Left ventricle myocardium inferior (tissue), 1 donor: ENCODE data around the gene YPEL5. TPM values are rescaled to one million over a fixed set of nuclear protein-coding genes. Genes with fewer than 3 reads are reported as not detected.
"Not testable (repeated sequence)": the region's sequence is repeated elsewhere in the genome, so short reads cannot be mapped to it uniquely, and the experiment has no call there.

Experiments
- DNase-seq: peaks from one replicate; pipeline ENCODE4 v3.0.0-alpha.2; 2020
- H3K27ac ChIP-seq: fragments of 200-600 bp; replicated peaks from 2 replicates; pipeline ENCODE4 v1.8.0; 2021
- H3K27me3 ChIP-seq: fragments of 200-600 bp; 2 replicates; pipeline ENCODE4 v1.8.0; 2021; ENCODE audit warnings: low read depth
- H3K36me3 ChIP-seq: fragments of 200-600 bp; 2 replicates; pipeline ENCODE4 v1.8.0; 2021
- H3K4me1 ChIP-seq: fragments of 200-600 bp; 2 replicates; pipeline ENCODE4 v1.8.0; 2021
- H3K4me3 ChIP-seq: fragments of 200-600 bp; 2 replicates; pipeline ENCODE4 v1.8.0; 2021; ENCODE audit warnings: mild to moderate bottlenecking, moderate library complexity
- H3K9me3 ChIP-seq: fragments of 200-600 bp; replicated peaks from 2 replicates; pipeline ENCODE4 v1.8.0; 2021
- intact Hi-C: fragments of 100-400 bp; cut with micrococcal nuclease; formaldehyde crosslinking; loops from one replicate; pipeline ENCODE4 v1.11.0; 2022
- total RNA-seq: library from RNA; stranded (reverse); fragmentation: NEBNext Ultra II Directional; extraction: Animal tissue kit (Norgen Biotek cat#: 25700); gene quantifications from one replicate; pipeline ENCODE4 v1.2.1, GENCODE V29; 2021
- TF ChIP-seq, protein P1 (sequence below): fragments of 200-600 bp; IDR thresholded peaks from 2 replicates; pipeline ENCODE4 v1.8.0; 2021; ENCODE audit warnings: antibody characterized with exemption, mild to moderate bottlenecking, borderline replicate concordance
- donor health status: DM: no; HTN: yes; CAD: no; lungs with severe emphysema.

Gene YPEL5
- total RNA-seq, 1 donor from 2014 or later = 63.6 TPM

DNA sequence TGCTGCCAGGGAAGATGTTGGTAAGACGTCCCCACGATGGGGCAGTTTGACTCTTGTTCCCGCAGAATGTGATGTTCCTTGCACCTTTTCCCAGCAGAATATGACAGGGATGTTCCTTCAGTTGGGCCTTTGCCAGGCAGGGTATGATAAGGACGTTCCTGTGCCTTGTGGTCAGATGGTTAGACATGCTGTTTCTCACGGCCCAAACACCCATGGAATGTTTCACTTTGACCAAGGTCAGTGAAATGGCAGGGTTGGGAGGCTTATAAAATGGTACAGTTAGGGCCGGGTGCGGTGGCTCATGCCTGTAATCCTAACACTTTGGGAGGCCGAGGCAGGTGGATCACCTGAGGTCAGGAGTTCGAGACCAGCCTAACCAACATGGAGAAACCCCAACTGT lies 40.3 kb upstream of the YPEL5 start:
- intact Hi-C loops = no loop called here
- DNase-seq = no peak
- Histone ChIP-seq H3K36me3 (no peaks in the 10 kb centered on the region), H3K4me1 (no peaks in the 10 kb centered on the region), H3K9me3 (no peaks in the 10 kb centered on the region), H3K27me3 (peaks cover 22% of the 10 kb centered on the region), H3K27ac (no peak overlapping the region), H3K4me3 (no peak overlapping the region)
- TF ChIP-seq, protein P1, sequence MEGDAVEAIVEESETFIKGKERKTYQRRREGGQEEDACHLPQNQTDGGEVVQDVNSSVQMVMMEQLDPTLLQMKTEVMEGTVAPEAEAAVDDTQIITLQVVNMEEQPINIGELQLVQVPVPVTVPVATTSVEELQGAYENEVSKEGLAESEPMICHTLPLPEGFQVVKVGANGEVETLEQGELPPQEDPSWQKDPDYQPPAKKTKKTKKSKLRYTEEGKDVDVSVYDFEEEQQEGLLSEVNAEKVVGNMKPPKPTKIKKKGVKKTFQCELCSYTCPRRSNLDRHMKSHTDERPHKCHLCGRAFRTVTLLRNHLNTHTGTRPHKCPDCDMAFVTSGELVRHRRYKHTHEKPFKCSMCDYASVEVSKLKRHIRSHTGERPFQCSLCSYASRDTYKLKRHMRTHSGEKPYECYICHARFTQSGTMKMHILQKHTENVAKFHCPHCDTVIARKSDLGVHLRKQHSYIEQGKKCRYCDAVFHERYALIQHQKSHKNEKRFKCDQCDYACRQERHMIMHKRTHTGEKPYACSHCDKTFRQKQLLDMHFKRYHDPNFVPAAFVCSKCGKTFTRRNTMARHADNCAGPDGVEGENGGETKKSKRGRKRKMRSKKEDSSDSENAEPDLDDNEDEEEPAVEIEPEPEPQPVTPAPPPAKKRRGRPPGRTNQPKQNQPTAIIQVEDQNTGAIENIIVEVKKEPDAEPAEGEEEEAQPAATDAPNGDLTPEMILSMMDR = no peak

DNA sequence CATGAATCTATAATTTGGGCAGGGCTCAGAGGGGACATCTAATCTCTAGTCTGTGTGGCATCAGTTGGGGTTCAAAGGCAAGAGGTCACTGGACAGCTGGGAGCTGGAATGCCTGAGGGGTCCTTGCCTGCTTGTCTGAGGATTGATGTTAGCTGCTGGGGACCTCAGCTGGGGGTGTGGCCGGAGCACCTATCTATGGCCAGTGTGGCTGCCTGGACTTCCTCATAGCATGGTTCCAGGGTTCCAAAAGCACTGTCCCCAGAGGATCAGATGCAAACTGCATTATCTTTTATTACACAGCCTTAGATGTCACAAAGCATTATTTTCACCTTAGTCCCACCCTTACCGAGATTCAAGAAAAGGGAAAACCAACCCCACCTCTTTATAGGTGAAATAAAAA lies 38.6 kb upstream of the YPEL5 start:
- intact Hi-C loops = no loop called here
- no peak for DNase-seq
- Histone ChIP-seq H3K36me3 (no peaks in the 10 kb centered on the region), H3K27ac (no peak overlapping the region), H3K4me3 (no peak overlapping the region), H3K9me3 (no peaks in the 10 kb centered on the region), H3K4me1 (no peaks in the 10 kb centered on the region), H3K27me3 (peaks cover 11% of the 10 kb centered on the region)
- TF ChIP-seq, protein P1 = no peak

DNA sequence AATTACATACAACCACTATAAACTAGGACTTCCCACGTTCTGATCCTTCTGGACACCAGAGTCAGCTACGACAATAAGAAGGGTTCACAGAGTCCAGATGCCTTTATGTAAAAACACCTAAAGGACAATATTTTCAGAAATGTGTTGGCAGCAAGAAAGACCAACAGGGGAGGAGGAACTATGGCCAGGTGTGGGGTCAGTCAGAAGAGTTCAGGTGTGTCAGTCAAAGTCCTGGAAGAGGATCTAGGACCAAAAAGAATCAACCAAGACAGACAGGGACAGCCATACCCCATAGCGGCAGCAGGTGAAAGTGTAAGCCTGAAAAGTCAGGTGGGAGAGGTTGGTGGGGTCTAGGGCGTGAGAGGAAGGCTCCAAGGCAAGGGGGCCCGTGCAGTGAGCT lies 38.0 kb upstream of the YPEL5 start:
- no peak for DNase-seq

DNA sequence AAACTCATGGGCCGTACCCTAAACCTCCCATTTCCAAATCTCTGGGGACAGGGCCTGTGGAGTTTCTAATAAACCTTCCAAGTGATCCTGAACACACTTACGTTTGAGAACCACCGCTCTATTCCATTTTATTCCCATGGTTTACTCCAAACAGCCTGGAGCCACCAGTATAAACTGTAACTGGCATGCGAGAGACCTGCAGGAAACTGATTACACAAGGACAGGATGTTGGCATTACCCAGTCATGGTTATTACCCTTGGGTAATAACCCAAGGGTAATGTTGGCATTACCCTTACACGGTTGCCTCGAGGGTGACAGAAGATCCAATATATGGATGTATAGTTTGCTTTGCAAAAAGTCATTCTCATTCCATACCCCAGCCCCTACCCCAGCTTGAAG lies 37.0 kb upstream of the YPEL5 start:
- TF ChIP-seq, protein P1 = no peak
- intact Hi-C loops = no loop called here
- Histone ChIP-seq H3K4me3 (no peak overlapping the region), H3K9me3 (no peaks in the 10 kb centered on the region), H3K27ac (no peak overlapping the region), H3K4me1 (no peaks in the 10 kb centered on the region), H3K27me3 (peaks cover 6% of the 10 kb centered on the region), H3K36me3 (no peaks in the 10 kb centered on the region)
- no peak for DNase-seq

More for the DNA sequence above, 38.0 kb upstream of the YPEL5 start:
- peaks cover 11% of the 10 kb centered on the region for H3K27me3 ChIP-seq
- no peaks in the 10 kb centered on the region for H3K9me3 ChIP-seq
- intact Hi-C loops = no loop called here
- no peak overlapping the region for H3K4me3 ChIP-seq
- H3K27ac ChIP-seq = no peak overlapping the region
- TF ChIP-seq, protein P1 = no peak
- H3K4me1 ChIP-seq = no peaks in the 10 kb centered on the region
- H3K36me3 ChIP-seq = no peaks in the 10 kb centered on the region

DNA sequence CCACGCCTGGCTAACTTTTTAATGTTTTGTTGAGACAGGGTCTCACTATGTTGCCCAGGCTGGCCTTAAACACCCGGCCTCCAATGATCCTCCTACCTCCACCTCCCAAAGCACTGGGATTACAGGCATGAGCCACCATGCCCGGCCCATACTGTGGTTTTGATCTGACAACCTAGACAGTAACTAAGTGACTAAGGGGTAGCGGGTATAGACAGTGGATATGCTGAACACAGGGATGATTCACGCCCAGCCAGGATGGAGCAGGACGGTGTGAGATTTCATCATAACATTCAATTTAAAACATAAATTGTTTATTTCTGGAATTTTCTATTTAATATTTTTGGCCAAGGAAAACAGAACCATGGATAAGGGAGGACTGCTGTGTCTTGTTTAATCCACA lies 36.0 kb upstream of the YPEL5 start:
- Histone ChIP-seq H3K27me3 (no peaks in the 10 kb centered on the region), H3K36me3 (no peaks in the 10 kb centered on the region)

DNA sequence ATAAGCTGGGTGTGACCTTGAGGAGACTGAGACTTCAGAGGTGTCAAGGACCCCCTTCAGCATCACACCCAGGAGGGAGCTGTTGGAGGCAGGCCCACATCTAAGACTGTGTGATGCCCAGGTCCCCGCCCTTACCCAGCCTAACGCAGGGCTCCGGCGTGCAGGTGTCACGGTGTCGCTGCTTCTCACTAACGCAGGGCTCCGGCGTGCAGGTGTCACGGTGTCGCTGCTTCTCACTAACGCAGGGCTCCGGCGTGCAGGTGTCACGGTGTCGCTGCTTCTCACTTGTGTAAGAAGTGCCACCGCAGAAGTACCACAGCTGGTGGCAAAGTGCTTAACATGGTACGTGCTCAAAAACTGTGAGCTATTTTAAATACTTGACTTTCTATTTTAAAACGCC lies 35.6 kb upstream of the YPEL5 start:
- H3K27me3 ChIP-seq, H3K27ac ChIP-seq, H3K36me3 ChIP-seq, DNase-seq, H3K4me3 ChIP-seq, H3K4me1 ChIP-seq, intact Hi-C loops, H3K9me3 ChIP-seq: not testable (repeated sequence)

More for the DNA sequence above, 36.0 kb upstream of the YPEL5 start:
- TF ChIP-seq, protein P1 = no peak
- intact Hi-C loops = no loop called here
- no peak for DNase-seq
- Histone ChIP-seq H3K9me3 (no peaks in the 10 kb centered on the region), H3K4me3 (no peak overlapping the region), H3K4me1 (peaks cover 5% of the 10 kb centered on the region), H3K27ac (no peak overlapping the region)
